HepG2 (cell line): Measurements from ENCODE around the gene ASF1B. TPM values are rescaled to one million over a fixed set of nuclear protein-coding genes. Genes with fewer than 3 reads are reported as not detected.
A peak's percentile ranks its signal among the peaks of the same experiment; 100 is the strongest.

Experiments
- ATAC-seq: fragments of 200-7000 bp; cut with Tn5 transposase; 3 replicates; pipeline ENCODE4 v1.9.1; 2020; ENCODE audit warnings: mild to moderate bottlenecking, moderate library complexity
- BruUV-seq: library from RNA; stranded (reverse); fragments of 400-500 nt; replicated peaks from 2 replicates; lab custom pipeline; 2021; lab: Mats Ljungman, UMichigan
- CTCF ChIA-PET: fragments of 300-600 bp; formaldehyde crosslinking; extraction: SDS; loops from one replicate; lab custom pipeline; 2021; ENCODE audit warnings: low total read pairs, inconsistent platforms, low intra/inter-chr PET ratio; lab: Yijun Ruan, JAX
- POLR2A ChIA-PET: fragments of 350-600 bp; sonication (Branson Sonifier 250); formaldehyde crosslinking; loops from one replicate; lab custom pipeline; 2020; ENCODE audit warnings: antibody characterized with exemption, inconsistent platforms; lab: Yijun Ruan, JAX
- DNase-seq: peaks from one replicate; pipeline ENCODE4 v3.0.0-alpha.2; 2015; ENCODE audit warnings: low spot score
- FAIRE-seq: peaks from 3 replicates; lab custom pipeline; 2011; peaks lifted over from hg19 to GRCh38; lab: Jason Lieb, UNC
- H2AFZ ChIP-seq: one replicate; pipeline ENCODE4 v1.6.1; 2011; ENCODE audit warnings: low read length, inconsistent platforms
- H3K27ac ChIP-seq: fragments of 300-600 bp; 3 replicates; pipeline ENCODE4 v1.8.0; 2011; ENCODE audit warnings: mixed run types, mild to moderate bottlenecking, mixed read lengths, low read length, inconsistent platforms; ENCODE audit not compliant: insufficient read depth; ENCODE audit errors: extremely low read length
- H3K27me3 ChIP-seq, 2 experiments: fragments of 200-600 bp in 1 of 2; 2 replicates in 1 of 2; 3 replicates in 1 of 2; pipeline versions ENCODE4 v1.6.0 to v1.8.0; 2011; ENCODE audit warnings: low read length in 2 of 2, mild to moderate bottlenecking in 2 of 2, moderate library complexity in 2 of 2, inconsistent platforms in 1 of 2; ENCODE audit not compliant: insufficient read depth in 2 of 2, control insufficient read depth in 1 of 2
- H3K36me3 ChIP-seq, 2 experiments: fragments of 200-600 bp in 1 of 2; replicated peaks in 1 of 2; 2 replicates in 1 of 2; 3 replicates in 1 of 2; pipeline versions ENCODE4 v1.5.1 to v1.8.0; 2011; ENCODE audit warnings: low read length in 2 of 2, inconsistent platforms in 1 of 2; ENCODE audit not compliant: insufficient read depth in 2 of 2, control insufficient read depth in 1 of 2
- H3K4me1 ChIP-seq: 2 replicates; pipeline ENCODE4 v1.5.1; 2012; ENCODE audit warnings: low read length, inconsistent platforms; ENCODE audit not compliant: insufficient read depth
- H3K4me2 ChIP-seq: 2 replicates; pipeline ENCODE4 v1.6.0; 2011; ENCODE audit warnings: low read depth, low read length, inconsistent platforms
- H3K4me3 ChIP-seq, 3 experiments: fragments of 200-600 bp in 1 of 3; sonication (generic), shearing (Covaris generic) in 1 of 3; replicated peaks in 1 of 3; 2 replicates each; pipeline ENCODE4 v1.5.1; 2011 to 2016; ENCODE audit warnings: low read length in 3 of 3, inconsistent platforms in 2 of 3, low read depth in 2 of 3, mild to moderate bottlenecking in 2 of 3, control low read depth in 1 of 3, mixed read lengths in 1 of 3; ENCODE audit not compliant: insufficient read depth in 1 of 3
- H3K79me2 ChIP-seq: one replicate; pipeline ENCODE4 v1.6.1; 2011; ENCODE audit warnings: low read length, inconsistent platforms; ENCODE audit not compliant: insufficient read depth
- H3K9ac ChIP-seq: 2 replicates; pipeline ENCODE4 v1.6.0; 2011; ENCODE audit warnings: mild to moderate bottlenecking, low read depth, low read length, inconsistent platforms; ENCODE audit not compliant: insufficient read depth
- H3K9me3 ChIP-seq: 2 replicates; pipeline ENCODE4 v1.5.1; 2012; ENCODE audit warnings: mild to moderate bottlenecking, low read length
- H4K20me1 ChIP-seq: 2 replicates; pipeline ENCODE4 v1.6.0; 2011; ENCODE audit warnings: inconsistent platforms, mild to moderate bottlenecking, low read length, moderate library complexity; ENCODE audit not compliant: insufficient read depth
- AGO2 ChIP-seq: fragments of 200-400 bp; formaldehyde crosslinking; optimal IDR thresholded peaks from 2 replicates; pipeline ENCODE3; 2017; ENCODE audit warnings: mild to moderate bottlenecking, low read depth, low read length, moderate library complexity
- ARNT2 ChIP-seq: sonication (generic); formaldehyde crosslinking; IDR thresholded peaks from 2 replicates; pipeline ENCODE4 v1.8.0; 2022; ENCODE audit warnings: mild to moderate bottlenecking, low read depth, missing genetic modification reagents, moderate library complexity
- CTCF ChIP-seq: sonication (generic); formaldehyde crosslinking; IDR thresholded peaks from 2 replicates; pipeline ENCODE4 v1.5.0; 2020; ENCODE audit warnings: mild to moderate bottlenecking, missing genetic modification reagents, moderate library complexity
- MTF1 ChIP-seq: sonication (generic); formaldehyde crosslinking; IDR thresholded peaks from 2 replicates; pipeline ENCODE4 v1.5.0; 2020; ENCODE audit warnings: missing genetic modification reagents
- NR1H2 ChIP-seq: sonication (generic); formaldehyde crosslinking; IDR thresholded peaks from 2 replicates; pipeline ENCODE4 v1.8.1; 2022; ENCODE audit warnings: low read depth, missing genetic modification reagents, borderline replicate concordance
- SAFB2 ChIP-seq: sonication (generic); formaldehyde crosslinking; IDR thresholded peaks from 2 replicates; pipeline ENCODE4 v1.5.1; 2020; ENCODE audit warnings: missing genetic modification reagents, low read depth, mild to moderate bottlenecking, borderline replicate concordance
- SYNCRIP ChIP-seq: fragments of 200-400 bp; formaldehyde crosslinking; IDR thresholded peaks from 2 replicates; pipeline ENCODE4 v1.6.1; 2018; ENCODE audit warnings: mild to moderate bottlenecking, low read depth, low read length; ENCODE audit not compliant: insufficient read depth
- ZBTB33 ChIP-seq: sonication (generic); formaldehyde crosslinking; IDR thresholded peaks from 2 replicates; pipeline ENCODE4 v1.4.0; 2020; ENCODE audit warnings: missing genetic modification reagents
- ZNF629 ChIP-seq: sonication (generic); formaldehyde crosslinking; conservative IDR thresholded peaks from 2 replicates; pipeline ENCODE4 v1.5.0; 2020; ENCODE audit warnings: missing genetic modification reagents
- WGBS: methylation state at CpG from one replicate; pipeline ENCODE4 v1.1.6; 2017; ENCODE audit warnings: low lambda C conversion rate; 5-methylcytosine and 5-hydroxymethylcytosine counted together
- in situ Hi-C: cut with HindIII; loops from 2 replicates; pipeline ENCODE4 v1.10.0; 2017; ENCODE audit warnings: low pct_unique_long_range_greater_than_20kb; ENCODE audit not compliant: extremely low pct_ligation_motif_present
- intact Hi-C: fragments of 100-400 bp; cut with micrococcal nuclease; formaldehyde crosslinking; loops from one replicate; pipeline ENCODE4 v1.10.0; 2022; ENCODE audit not compliant: unreplicated experiment
- polyA plus RNA-seq, 8 experiments: library from polyadenylated mRNA; depleted of rRNA in 3 of 8; stranded (reverse) in 7 of 8; unstranded in 1 of 8; fragments of >200 nt; fragmentation: Illumina TruSeq in 4 of 8; extraction: Trizol in 4 of 8; gene quantifications; 2 replicates each; pipeline versions ENCODE4 v1.2.1 to v1.2.3, GENCODE V29; 2011 to 2016; ENCODE audit warnings: low read depth in 4 of 8, missing spikeins in 1 of 8, mixed read lengths in 1 of 8; ENCODE audit not compliant: insufficient read depth in 1 of 8
- total RNA-seq, 5 experiments: library from RNA; depleted of rRNA; stranded (reverse); fragments of >200 nt; fragmentation: Illumina TruSeq; extraction: Trizol; gene quantifications; 2 replicates each; pipeline ENCODE4 v1.2.3, GENCODE V29; 2016; ENCODE audit warnings: low read depth in 1 of 5
- TF ChIP-seq, protein P1 (sequence below): sonication (generic); formaldehyde crosslinking; IDR thresholded peaks from 2 replicates; pipeline ENCODE4 v1.5.1; 2020; ENCODE audit warnings: missing genetic modification reagents, mild to moderate bottlenecking, borderline replicate concordance

The ASF1B gene
- total and polyA plus RNA-seq, 2 of the 13 experiments (the other 11 are each of a cell fraction or from before 2014, with no cell fraction given): 18.2 to 24.8 TPM

DNA sequence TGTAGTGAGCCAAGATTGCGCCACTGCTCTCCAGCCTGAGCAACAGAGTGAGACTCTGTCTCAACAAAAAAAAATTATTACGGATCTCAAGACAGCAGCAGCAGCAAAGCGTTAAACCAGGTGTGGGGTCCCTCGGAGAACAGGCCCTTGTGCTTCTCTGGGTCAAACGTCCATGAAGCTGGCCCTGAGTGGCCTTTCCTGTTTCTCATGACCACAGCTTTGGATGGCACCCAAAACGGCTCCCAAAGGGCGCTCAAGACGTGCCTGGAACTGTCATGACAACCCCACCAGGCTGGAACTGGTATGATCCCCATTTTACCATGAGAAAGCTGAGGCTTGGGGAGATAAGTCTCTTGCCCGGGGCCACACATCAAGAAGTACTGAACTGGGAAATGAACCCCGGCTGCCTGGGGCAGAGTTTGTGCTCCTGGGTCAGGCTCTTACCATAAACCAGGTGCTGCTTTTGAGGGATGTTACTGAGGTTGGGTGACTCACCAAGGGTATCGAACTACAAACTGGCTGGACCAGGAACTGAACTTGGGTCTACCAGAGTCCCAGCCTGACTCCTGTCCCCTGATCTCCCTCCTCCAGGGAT lies 34.2 kb downstream of the ASF1B start (continued):
- TF ChIP-seq SYNCRIP (no peak), AGO2 (no peak), SAFB2 (CRISPR knock-in tag) (no peak)
- TF ChIP-seq, all 625 proteins: peak for 0

- H3K4me2 ChIP-seq: no peak overlapping the region
- 100% methylated on average over 5 of the region's 6 CpGs for WGBS
- H3K36me3 ChIP-seq: peaks cover 8 to 29% of the 10 kb centered on the region in 2 experiments
- H3K27me3 ChIP-seq: no peaks in the 10 kb centered on the region
- H4K20me1 ChIP-seq: no peaks in the 10 kb centered on the region
- ATAC-seq (no peak), FAIRE-seq (no peak), DNase-seq (no peak)
- no peak overlapping the region for H3K4me3 ChIP-seq
- in situ Hi-C loops (no loop called here), intact Hi-C loops (no loop called here)
- POLR2A ChIA-PET: no interaction called here
- H3K9me3 ChIP-seq: no peaks in the 10 kb centered on the region
- no peaks in the 10 kb centered on the region for H3K4me1 ChIP-seq
- CTCF ChIA-PET: no interaction called here
- TF ChIP-seq ZNF629 (peak; percentile 63), MTF1 (CRISPR knock-in tag) (no peak)
- H3K27ac ChIP-seq: no peak overlapping the region
- no peak overlapping the region for H3K9ac ChIP-seq
- H3K79me2 ChIP-seq: no peaks in the 10 kb centered on the region
- BruUV-seq: no TSS peak
- no peak overlapping the region for H2AFZ ChIP-seq
Observed at GRCh38 chr19:14101003-14101545, 35.3 kb downstream of the ASF1B start.

GRCh38 chr19:14097532-14098151 lies 38.7 kb downstream of the ASF1B start:
- POLR2A ChIA-PET: no interaction called here
- in situ Hi-C loops: no loop called here
- Histone ChIP-seq H3K9me3 (peaks cover 6% of the 10 kb centered on the region; the same call in 1 of the 2 replicates), H3K4me2 (no peak overlapping the region), H3K36me3 (peaks cover 4 to 22% of the 10 kb centered on the region in 2 experiments), H3K9ac (no peak overlapping the region), H3K4me3 (no peak overlapping the region), H2AFZ (no peak overlapping the region), H3K4me1 (no peaks in the 10 kb centered on the region), H4K20me1 (no peaks in the 10 kb centered on the region), H3K27me3 (no peaks in the 10 kb centered on the region), H3K27ac (no peak overlapping the region), H3K79me2 (no peaks in the 10 kb centered on the region)
- no peak for DNase-seq
- 87% methylated on average over 15 of the region's 21 CpGs for WGBS
- no TSS peak for BruUV-seq
- peak; percentile 73 for ATAC-seq
- CTCF ChIA-PET: interaction anchor here (0.6 to 1.4 kb wide), 3 partner anchors 15 to 40 kb away, joined by 3 to 5 read pairs (median 3); no protein-coding TSS in a partner anchor
- FAIRE-seq: no peak
- intact Hi-C loops: no loop called here
- TF ChIP-seq, protein P1, sequence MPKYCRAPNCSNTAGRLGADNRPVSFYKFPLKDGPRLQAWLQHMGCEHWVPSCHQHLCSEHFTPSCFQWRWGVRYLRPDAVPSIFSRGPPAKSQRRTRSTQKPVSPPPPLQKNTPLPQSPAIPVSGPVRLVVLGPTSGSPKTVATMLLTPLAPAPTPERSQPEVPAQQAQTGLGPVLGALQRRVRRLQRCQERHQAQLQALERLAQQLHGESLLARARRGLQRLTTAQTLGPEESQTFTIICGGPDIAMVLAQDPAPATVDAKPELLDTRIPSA (CRISPR knock-in tag): no peak
- peak; percentile 82 for TF ChIP-seq ZBTB33
- TF ChIP-seq NR1H2 (CRISPR knock-in tag): no peak
- peak; percentile 57 for TF ChIP-seq CTCF
- TF ChIP-seq ARNT2: no peak
